ENCODE data around the gene TMEM150B. TPM values are rescaled to one million over a fixed set of nuclear protein-coding genes. Genes with fewer than 3 reads are reported as not detected.
A peak's percentile ranks its signal among the peaks of the same experiment; 100 is the strongest.

The TMEM150B gene
- total and polyA plus RNA-seq, 2 of the 4 experiments (the other 2 are of a cell fraction) = not detected

DNA sequence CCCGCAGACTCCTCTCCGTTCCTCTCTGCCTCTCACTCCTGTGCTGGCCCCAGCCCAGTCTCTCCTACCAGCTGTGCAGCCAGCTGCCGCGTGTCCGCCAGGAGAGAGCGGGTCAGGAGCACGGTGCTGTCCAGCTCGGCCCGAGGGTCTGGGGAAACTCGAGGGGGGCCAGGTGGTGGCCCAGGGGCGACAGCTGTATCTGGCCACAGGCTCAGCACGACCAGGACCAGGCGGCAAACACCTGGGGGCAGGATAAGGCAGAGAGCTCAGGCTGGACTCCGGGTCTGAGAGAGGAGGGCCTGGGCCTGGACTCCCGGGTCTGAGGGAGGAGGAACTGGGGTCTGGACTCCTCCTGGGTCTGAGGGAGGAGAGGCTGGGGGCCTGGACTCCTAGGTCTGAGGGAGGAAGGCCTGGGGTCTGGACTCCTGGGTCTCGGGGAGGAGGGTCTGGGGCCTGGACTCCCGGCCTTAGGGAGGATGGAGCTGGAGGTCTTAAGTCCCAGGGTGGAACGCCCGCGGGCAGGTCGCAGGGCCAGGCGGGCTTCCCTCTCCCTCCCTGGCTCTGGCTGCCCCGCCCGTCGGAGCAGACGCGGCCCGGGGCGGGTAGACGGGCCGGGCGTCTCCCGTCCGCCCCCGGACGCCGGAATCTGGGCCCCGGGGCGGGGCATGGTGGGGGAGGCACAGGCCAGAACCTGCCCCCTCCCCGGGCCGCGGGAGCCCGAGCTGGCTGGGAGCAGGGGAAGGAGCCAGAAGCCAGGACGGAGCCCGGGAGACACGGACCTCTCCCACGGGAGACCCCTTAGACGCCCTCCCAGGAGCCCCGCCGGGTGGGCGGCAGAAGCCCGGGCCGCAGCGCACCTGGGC lies 43.8 kb upstream of the TMEM150B start:
- in situ Hi-C loops (cut with MboI; ENCODE audit: low sequenced_read_pairs) = no loop called here
- Histone ChIP-seq H2AK5ac (ENCODE audit: low read depth, low read length) (peak overlapping the region; percentile 70; the same call in 1 of the 2 replicates), H2AFZ (replicated peaks; ENCODE audit: low read length, poor library complexity) (peak overlapping the region; percentile 80), H3K14ac (replicated peaks; ENCODE audit: low read depth, low read length) (peak overlapping the region; percentile 89), H3K23ac (ENCODE audit: low read depth, low read length) (peak overlapping the region; percentile 64), H4K8ac (ENCODE audit: low read depth in 2 of 2, low read length in 2 of 2) (peak overlapping the region; percentile 75 to 80), H3K27me3 (ENCODE audit: control insufficient read depth, insufficient read depth, low read length) (no peaks in the 10 kb centered on the region), H3K4me1 (ENCODE audit: control insufficient read depth, insufficient read depth, low read length) (peaks cover 36% of the 10 kb centered on the region), H2BK120ac (ENCODE audit: low read depth, low read length) (peak overlapping the region; percentile 52), H3K79me1 (ENCODE audit: low read depth in 1 of 2, low read length in 2 of 2) (peaks cover 5 to 54% of the 10 kb centered on the region in 2 experiments; a peak in 3 of 4 replicates), H3K4ac (ENCODE audit: low read depth, low read length) (peak overlapping the region; percentile 92), H3K27ac (ENCODE audit: insufficient read depth, low read length) (peak overlapping the region; percentile 78), H3K9me3 (ENCODE audit: control insufficient read depth, insufficient read depth, low read length) (no peaks in the 10 kb centered on the region), H3K9ac (ENCODE audit: low read depth, low read length) (peak overlapping the region; percentile 72), H2BK20ac (ENCODE audit: low read depth, low read length) (no peak overlapping the region), H2BK15ac (ENCODE audit: low read depth, low read length) (no peak overlapping the region), H2AK9ac (replicated peaks; ENCODE audit: low read depth, low read length, poor library complexity) (peak overlapping the region; percentile 99), H3K36me3 (ENCODE audit: control insufficient read depth, insufficient read depth, low read length) (peaks cover 26% of the 10 kb centered on the region), H4K20me1 (ENCODE audit: insufficient read depth, low read length) (peaks cover 49% of the 10 kb centered on the region), H4K5ac (ENCODE audit: low read depth, low read length) (peak overlapping the region; percentile 82), H4K91ac (ENCODE audit: insufficient read depth, low read depth, low read length) (peak overlapping the region; percentile 68), H3K4me3 (ENCODE audit: insufficient read depth, low read depth, low read length) (peak overlapping the region; percentile 73), H3K56ac (ENCODE audit: extremely low read depth, insufficient read depth, low read length) (peak overlapping the region; percentile 65), H3K18ac (ENCODE audit: low read depth, low read length) (peak overlapping the region; percentile 33; the same call in 1 of the 2 replicates), H3K4me2 (ENCODE audit: low read depth, low read length) (peak overlapping the region; percentile 83), H3K9me1 (ENCODE audit: insufficient read depth, low read length) (peaks cover 11% of the 10 kb centered on the region; the same call in 1 of the 2 replicates), H2BK5ac (ENCODE audit: low read depth, low read length, poor library complexity, severe bottlenecking) (peak overlapping the region; percentile 63)
- dilution Hi-C loops (cut with HindIII; ENCODE audit: low sequenced_read_pairs, unreplicated experiment) = no loop called here
- ATAC-seq (ENCODE audit: low read depth) (peak; percentile 67), DNase-seq (peak; percentile 49)
- POLR2A ChIA-PET (ENCODE audit: unreplicated experiment) = interaction anchor here (0.6 to 1.4 kb wide), 3 partner anchors 15 to 228 kb away, joined by 3 to 5 read pairs (median 4); partner anchors contain the start of genes TMEM238 and UBE2S
- intact Hi-C loops (cut with micrococcal nuclease) = no loop called here
- CTCF ChIA-PET = no interaction called here
- TF ChIP-seq POLR2A (IDR thresholded peaks at IDR 0.05; ENCODE audit: low read depth, low read length) = peak; percentile 66
- no peak for TF ChIP-seq RAD21 (IDR thresholded peaks at IDR 0.05; ENCODE audit: low read length)
- peak; percentile 12; the same call in 1 of the 2 replicates for TF ChIP-seq MXI1 (IDR thresholded peaks at IDR 0.05; ENCODE audit: borderline replicate concordance, low read depth, low read length)
- TF ChIP-seq MAZ (IDR thresholded peaks at IDR 0.05; ENCODE audit: borderline replicate concordance, low read depth, low read length) = peak; percentile 96
- TF ChIP-seq, protein P1, sequence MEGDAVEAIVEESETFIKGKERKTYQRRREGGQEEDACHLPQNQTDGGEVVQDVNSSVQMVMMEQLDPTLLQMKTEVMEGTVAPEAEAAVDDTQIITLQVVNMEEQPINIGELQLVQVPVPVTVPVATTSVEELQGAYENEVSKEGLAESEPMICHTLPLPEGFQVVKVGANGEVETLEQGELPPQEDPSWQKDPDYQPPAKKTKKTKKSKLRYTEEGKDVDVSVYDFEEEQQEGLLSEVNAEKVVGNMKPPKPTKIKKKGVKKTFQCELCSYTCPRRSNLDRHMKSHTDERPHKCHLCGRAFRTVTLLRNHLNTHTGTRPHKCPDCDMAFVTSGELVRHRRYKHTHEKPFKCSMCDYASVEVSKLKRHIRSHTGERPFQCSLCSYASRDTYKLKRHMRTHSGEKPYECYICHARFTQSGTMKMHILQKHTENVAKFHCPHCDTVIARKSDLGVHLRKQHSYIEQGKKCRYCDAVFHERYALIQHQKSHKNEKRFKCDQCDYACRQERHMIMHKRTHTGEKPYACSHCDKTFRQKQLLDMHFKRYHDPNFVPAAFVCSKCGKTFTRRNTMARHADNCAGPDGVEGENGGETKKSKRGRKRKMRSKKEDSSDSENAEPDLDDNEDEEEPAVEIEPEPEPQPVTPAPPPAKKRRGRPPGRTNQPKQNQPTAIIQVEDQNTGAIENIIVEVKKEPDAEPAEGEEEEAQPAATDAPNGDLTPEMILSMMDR (conservative IDR thresholded peaks at IDR 0.05; ENCODE audit: low read depth, low read length) = no peak
- no peak for TF ChIP-seq BHLHE40 (IDR thresholded peaks at IDR 0.05; ENCODE audit: low read depth, low read length)
- peak; percentile 36; the same call in 1 of the 2 replicates for TF ChIP-seq CHD1 (IDR thresholded peaks at IDR 0.05; ENCODE audit: low read depth, low read length)
- no TSS peak for BruUV-seq (replicated peaks)
- WGBS, 2 experiments (ENCODE audit: extremely low coverage in 2 of 2, insufficient read length in 1 of 2) = 28% methylated on average over 7 of the region's 54 CpGs; no CpG with 5 or more reads in 1 of the 2 experiments

Measured in IMR-90 (cell line).